ENCODE results near the gene BMP7. TPM values are rescaled to one million over a fixed set of nuclear protein-coding genes. Genes with fewer than 3 reads are reported as not detected.

BMP7 gene
- total and polyA plus RNA-seq, 2 donors (not counting 3 experiments of a cell fraction or from before 2014, with no cell fraction given): not detected

- peaks cover 2% of the 10 kb centered on the region for H3K9me3 ChIP-seq (replicated peaks; ENCODE audit: control insufficient read depth, insufficient read depth, low read length)
Observed at GRCh38 chr20:57229490-57229889, 37.0 kb downstream of the BMP7 start.

More at GRCh38 chr20:57229490-57229889, 37.0 kb downstream of the BMP7 start:
- TF ChIP-seq POLR2A (IDR thresholded peaks at IDR 0.05; ENCODE audit: low read depth, low read length): no peak
- TF ChIP-seq MAX (IDR thresholded peaks at IDR 0.05; ENCODE audit: insufficient read depth, insufficient read length): no peak
- TF ChIP-seq JUN (IDR thresholded peaks at IDR 0.05; ENCODE audit: borderline replicate concordance, insufficient read depth, insufficient read length, low read depth): no peak
- TF ChIP-seq EZH2 (IDR thresholded peaks at IDR 0.05; ENCODE audit: borderline replicate concordance, low read depth, low read length, severe bottlenecking): no peak
- TF ChIP-seq FOS (IDR thresholded peaks at IDR 0.05; ENCODE audit: borderline replicate concordance, insufficient read depth, low read length): no peak
- TF ChIP-seq POLR2AphosphoS5 (IDR thresholded peaks at IDR 0.05; ENCODE audit: insufficient read depth, low read depth, low read length): no peak
- TF ChIP-seq MYC (IDR thresholded peaks at IDR 0.05; ENCODE audit: low read depth, low read length): no peak
- TF ChIP-seq CTCF (IDR thresholded peaks at IDR 0.05; ENCODE audit: extremely low read depth in 1 of 2, insufficient read depth in 1 of 2, low read depth in 1 of 2, low read length in 2 of 2): no peak
- no peak for TF ChIP-seq GATA2 (IDR thresholded peaks at IDR 0.05; ENCODE audit: insufficient read depth, insufficient read length, low read depth, low read length)
- no peaks in the 10 kb centered on the region for H3K79me2 ChIP-seq (ENCODE audit: control insufficient read depth, insufficient read depth, low read length)
- ChIA-PET CTCF (no interaction called here), POLR2A (no interaction called here)
- H3K4me2 ChIP-seq (ENCODE audit: insufficient read depth, low read length): no peak overlapping the region
- dilution Hi-C loops (cut with MboI; ENCODE audit: extremely low pct_ligation_motif_present, low sequenced_read_pairs) (no loop called here), intact Hi-C loops (cut with micrococcal nuclease) (no loop called here)
- H3K4me3 ChIP-seq (replicated peaks in 1 of 3; ENCODE audit: insufficient read depth in 1 of 3, low read depth in 1 of 3, low read length in 3 of 3): no peak overlapping the region
- no peak for FAIRE-seq
- H3K9ac ChIP-seq (replicated peaks; ENCODE audit: extremely low read depth, insufficient read depth, low read length): no peak overlapping the region
- H3K4me1 ChIP-seq (ENCODE audit: control insufficient read depth, extremely low read depth, insufficient read depth, low read length): no peaks in the 10 kb centered on the region
- DNase-seq (ENCODE audit: low read depth, low spot score): no peak
- H3K36me3 ChIP-seq (ENCODE audit: control insufficient read depth in 2 of 2, extremely low read depth in 1 of 2, insufficient read depth in 2 of 2, low read length in 2 of 2): no peaks in the 10 kb centered on the region
- no peaks in the 10 kb centered on the region for H3K9me1 ChIP-seq (replicated peaks; ENCODE audit: control insufficient read depth, extremely low read depth, insufficient read depth, low read length)
- H3K27ac ChIP-seq (ENCODE audit: insufficient read depth, low read depth, low read length): no peak overlapping the region
- no peak overlapping the region for H2AFZ ChIP-seq (ENCODE audit: low read depth, low read length)
- H4K20me1 ChIP-seq (replicated peaks; ENCODE audit: control insufficient read depth, extremely low read depth, insufficient read depth, low read length): no peaks in the 10 kb centered on the region
- H3K27me3 ChIP-seq (ENCODE audit: control insufficient read depth in 2 of 2, insufficient read depth in 2 of 2, low read length in 2 of 2): no peaks in the 10 kb centered on the region
- BruUV-seq (replicated peaks): no TSS peak

Data from endothelial cell of umbilical vein (primary cell).